DND-41 (cell line): Measurements from ENCODE around the gene GNB2.

Experiments
- EZH2 ChIP-seq: IDR thresholded peaks from 3 replicates; pipeline ENCODE4 v1.6.1; 2012; ENCODE audit warnings: borderline replicate concordance, low read depth, mild to moderate bottlenecking, moderate library complexity, low read length, inconsistent platforms; ENCODE audit not compliant: severe bottlenecking
- TF ChIP-seq, protein P1 (sequence below): IDR thresholded peaks from 2 replicates; pipeline ENCODE4 v1.5.1; 2012; ENCODE audit warnings: borderline replicate concordance, low read length, moderate library complexity, mild to moderate bottlenecking; ENCODE audit not compliant: poor library complexity, severe bottlenecking; ENCODE audit errors: extremely low read depth

DNA sequence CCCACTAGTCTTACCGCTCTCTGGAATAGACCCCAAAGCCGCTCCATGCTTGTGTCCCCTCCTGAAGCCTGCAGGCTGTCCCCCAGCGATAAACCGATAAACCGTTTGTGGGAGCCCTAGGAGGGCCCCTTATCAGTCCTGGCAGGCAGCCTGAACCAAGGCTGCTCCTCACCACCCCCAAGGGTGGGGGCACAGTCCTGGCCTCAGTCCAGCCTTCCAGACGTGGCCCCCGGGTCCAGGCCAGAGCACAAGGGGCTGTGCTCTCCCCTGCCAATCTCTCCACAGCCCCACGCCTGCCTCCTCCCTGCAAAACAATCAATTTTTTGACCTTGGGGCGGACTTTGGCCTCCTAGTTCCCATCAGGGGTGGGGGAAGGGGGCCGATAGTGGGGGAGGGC lies 32.1 kb upstream of the GNB2 start, which contains the start of gene TFR2:
- TF ChIP-seq, protein P1, sequence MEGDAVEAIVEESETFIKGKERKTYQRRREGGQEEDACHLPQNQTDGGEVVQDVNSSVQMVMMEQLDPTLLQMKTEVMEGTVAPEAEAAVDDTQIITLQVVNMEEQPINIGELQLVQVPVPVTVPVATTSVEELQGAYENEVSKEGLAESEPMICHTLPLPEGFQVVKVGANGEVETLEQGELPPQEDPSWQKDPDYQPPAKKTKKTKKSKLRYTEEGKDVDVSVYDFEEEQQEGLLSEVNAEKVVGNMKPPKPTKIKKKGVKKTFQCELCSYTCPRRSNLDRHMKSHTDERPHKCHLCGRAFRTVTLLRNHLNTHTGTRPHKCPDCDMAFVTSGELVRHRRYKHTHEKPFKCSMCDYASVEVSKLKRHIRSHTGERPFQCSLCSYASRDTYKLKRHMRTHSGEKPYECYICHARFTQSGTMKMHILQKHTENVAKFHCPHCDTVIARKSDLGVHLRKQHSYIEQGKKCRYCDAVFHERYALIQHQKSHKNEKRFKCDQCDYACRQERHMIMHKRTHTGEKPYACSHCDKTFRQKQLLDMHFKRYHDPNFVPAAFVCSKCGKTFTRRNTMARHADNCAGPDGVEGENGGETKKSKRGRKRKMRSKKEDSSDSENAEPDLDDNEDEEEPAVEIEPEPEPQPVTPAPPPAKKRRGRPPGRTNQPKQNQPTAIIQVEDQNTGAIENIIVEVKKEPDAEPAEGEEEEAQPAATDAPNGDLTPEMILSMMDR, result no peak
- TF ChIP-seq EZH2, result no peak
